Stimulated activated naive CD8-positive, alpha-beta T cell treated with anti-CD3 and anti-CD28 coated beads, Interleukin-15, amount 100 ng/mL, for 72 hours (primary cell): Measurements from ENCODE around the gene CAMK2N1.
"Not testable (repeated sequence)": the region's sequence is repeated elsewhere in the genome, so short reads cannot be mapped to it uniquely, and the experiment has no call there.

Source experiments
- ATAC-seq: fragments of 150-1000 bp; cut with Tn5 transposase; 2 replicates; pipeline ENCODE4 v1.10.0; 2021; ENCODE audit warnings: mild to moderate bottlenecking, moderate library complexity
- DNase-seq, 2 donors: peaks; one replicate each; pipeline ENCODE4 v3.0.0; 2021 to 2022
- H3K27ac Mint-ChIP-seq, 2 donors: one replicate each; pipeline ENCODE4 v1.8.0; 2022; ENCODE audit warnings: mild to moderate bottlenecking in 2 of 2, mixed read lengths in 2 of 2, moderate library complexity in 2 of 2
- H3K27me3 Mint-ChIP-seq: one replicate; pipeline ENCODE4 v1.8.0; 2022; ENCODE audit warnings: mixed read lengths
- H3K4me1 Mint-ChIP-seq: one replicate; pipeline ENCODE4 v1.8.0; 2022; ENCODE audit warnings: mild to moderate bottlenecking, mixed read lengths
- H3K4me3 Mint-ChIP-seq, 2 donors: one replicate each; pipeline ENCODE4 v1.8.0; 2022; ENCODE audit warnings: mild to moderate bottlenecking in 2 of 2, mixed read lengths in 2 of 2, moderate library complexity in 1 of 2
- H3K9me3 Mint-ChIP-seq, 2 donors: one replicate each; pipeline ENCODE4 v1.8.0; 2022; ENCODE audit warnings: mixed read lengths in 2 of 2

The CAMK2N1 gene

DNA sequence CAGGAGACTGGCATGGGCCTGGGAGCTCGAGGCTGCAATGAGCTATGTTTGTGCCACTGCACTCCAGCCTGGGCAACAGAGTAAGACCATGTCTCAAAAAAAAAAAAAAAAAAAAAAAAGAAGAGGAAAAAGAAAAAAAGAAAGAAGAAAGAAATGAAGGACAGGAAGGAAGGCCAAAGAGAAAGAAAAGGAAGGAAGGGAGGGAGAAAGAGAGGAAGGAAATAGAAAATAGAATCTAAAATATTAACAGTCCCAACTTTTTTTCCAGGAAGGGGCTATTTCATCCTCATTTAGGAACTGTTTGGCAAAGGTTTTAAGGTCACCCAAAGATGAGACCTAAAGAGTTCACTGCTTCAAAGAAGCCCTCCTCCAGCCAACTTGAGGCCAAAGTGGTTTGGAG, 19.5 kb upstream of the CAMK2N1 start:
- H3K27me3 Mint-ChIP-seq = no peaks in the 10 kb centered on the region
- H3K9me3 Mint-ChIP-seq = no peaks in the 10 kb centered on the region
- H3K27ac Mint-ChIP-seq = peak overlapping the region in 1 of 2 donors; percentile 78
- peak overlapping the region; percentile 20 to 30 for H3K4me3 Mint-ChIP-seq
- ATAC-seq (no peak), DNase-seq (no peak)
- peaks cover 37% of the 10 kb centered on the region for H3K4me1 Mint-ChIP-seq

DNA sequence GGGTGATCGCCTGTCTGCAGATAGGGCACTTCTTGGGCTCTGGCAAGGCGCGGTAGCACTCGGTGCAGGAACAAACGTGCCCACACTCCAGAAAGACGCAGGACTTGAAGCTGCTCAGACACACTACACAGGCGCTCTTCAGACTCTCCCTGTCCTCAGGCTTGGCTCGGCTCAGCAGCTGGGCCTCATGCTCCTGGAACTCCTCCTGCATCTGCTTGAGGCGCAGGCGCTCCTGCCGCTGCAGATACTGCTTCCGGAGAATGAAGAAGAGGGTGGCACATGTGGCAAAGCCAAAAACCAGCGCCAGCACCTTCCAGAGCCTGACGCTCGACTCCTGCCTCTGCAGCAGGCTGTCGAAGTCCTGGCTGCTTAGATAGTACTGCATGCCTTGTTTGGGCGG, 14.7 kb upstream of the CAMK2N1 start:
- ATAC-seq (no peak), DNase-seq (no peak)
- no peaks in the 10 kb centered on the region for H3K9me3 Mint-ChIP-seq
- no peaks in the 10 kb centered on the region for H3K27me3 Mint-ChIP-seq
- H3K4me1 Mint-ChIP-seq = peaks cover 16% of the 10 kb centered on the region
- H3K27ac Mint-ChIP-seq = no peak overlapping the region
- H3K4me3 Mint-ChIP-seq = no peak overlapping the region

DNA sequence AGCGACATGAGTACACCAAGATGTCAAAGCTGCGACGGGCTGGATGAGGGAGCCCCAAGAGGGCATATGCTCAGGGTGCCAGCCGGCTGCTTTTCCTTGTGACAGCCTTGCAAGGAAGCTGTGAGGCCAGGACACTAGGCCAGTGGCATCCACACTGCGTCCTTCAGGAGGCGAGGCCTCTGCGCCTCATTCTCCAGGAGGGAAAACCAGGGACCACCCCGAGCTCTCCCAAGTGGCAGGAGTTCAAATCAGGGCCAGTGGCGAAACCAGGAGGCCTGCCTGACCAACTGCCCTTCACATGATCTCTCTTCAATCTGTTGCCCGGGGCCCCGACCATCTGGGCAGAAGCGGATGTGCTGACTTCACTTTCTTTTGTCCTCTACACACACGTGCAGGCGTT, 13.7 kb upstream of the CAMK2N1 start:
- Mint-ChIP-seq H3K27me3 (no peaks in the 10 kb centered on the region), H3K27ac (no peak overlapping the region), H3K9me3 (no peaks in the 10 kb centered on the region), H3K4me3 (no peak overlapping the region), H3K4me1 (peaks cover 6% of the 10 kb centered on the region)
- DNase-seq (no peak), ATAC-seq (no peak)

DNA sequence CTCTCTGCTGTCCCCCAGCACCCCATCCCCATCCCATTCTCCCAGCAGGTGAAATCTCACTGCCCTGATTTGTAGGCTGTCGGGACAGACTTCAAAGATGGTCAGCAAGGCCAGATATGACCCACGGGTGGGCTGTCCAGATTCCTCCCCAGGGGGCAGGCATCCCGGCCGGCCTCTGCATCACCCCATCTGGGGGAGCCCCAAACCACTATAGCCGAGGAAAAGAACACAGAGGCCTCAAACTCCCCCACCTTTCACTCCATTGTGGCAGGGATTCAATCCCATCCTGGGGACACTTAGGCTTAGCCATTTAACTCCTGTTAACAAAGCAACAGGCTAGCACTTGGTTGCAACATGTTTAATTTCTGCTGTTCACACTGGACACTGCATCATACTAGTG, 13.1 kb upstream of the CAMK2N1 start:
- ATAC-seq (no peak), DNase-seq (no peak)
- Mint-ChIP-seq H3K27ac (no peak overlapping the region), H3K27me3 (no peaks in the 10 kb centered on the region), H3K9me3 (no peaks in the 10 kb centered on the region), H3K4me1 (peaks cover 3% of the 10 kb centered on the region), H3K4me3 (no peak overlapping the region)

DNA sequence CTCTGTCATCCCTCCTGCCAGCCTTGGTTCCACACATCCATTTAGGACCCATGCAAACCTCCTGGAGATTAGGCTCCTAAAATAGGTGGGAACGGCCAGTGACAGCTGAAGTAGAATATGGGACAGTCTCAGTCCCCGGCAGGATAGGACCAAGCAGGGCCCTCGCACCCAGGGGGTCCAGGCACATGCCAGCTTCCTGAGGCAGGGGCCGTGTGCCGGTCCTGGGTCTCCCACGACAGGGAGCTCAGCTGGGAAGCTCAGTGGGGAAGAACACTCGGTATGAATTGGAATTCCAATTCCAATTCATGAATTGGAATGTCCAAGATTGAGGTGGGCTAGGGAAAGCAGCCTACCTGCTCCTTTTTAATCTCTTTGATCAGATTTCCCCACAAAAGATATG, 12.1 kb upstream of the CAMK2N1 start:
- Mint-ChIP-seq H3K27ac (no peak overlapping the region), H3K4me1 (no peaks in the 10 kb centered on the region), H3K9me3 (no peaks in the 10 kb centered on the region), H3K4me3 (no peak overlapping the region), H3K27me3 (no peaks in the 10 kb centered on the region)
- ATAC-seq (no peak), DNase-seq (no peak)

DNA sequence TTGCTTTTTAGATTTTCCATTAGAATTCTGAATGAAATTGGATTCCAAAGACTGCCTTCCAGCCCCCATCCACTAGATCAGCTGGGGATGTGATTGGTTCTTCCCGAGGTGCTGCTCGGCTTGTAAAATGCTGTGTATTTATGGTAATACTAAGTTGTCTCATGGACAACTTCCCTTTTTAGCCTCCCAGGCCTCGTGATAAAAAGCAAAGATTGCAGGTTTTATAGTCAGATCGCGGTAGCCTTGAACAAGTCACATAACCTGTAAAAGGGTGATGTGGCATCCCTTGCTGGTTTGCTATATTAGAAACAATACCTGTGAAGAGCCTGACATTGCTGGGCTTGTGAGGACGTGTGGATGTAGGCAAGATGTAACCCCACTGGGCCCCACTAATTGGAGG, 11.5 kb upstream of the CAMK2N1 start:
- DNase-seq (no peak), ATAC-seq (no peak)
- Mint-ChIP-seq H3K27ac (no peak overlapping the region), H3K9me3 (no peaks in the 10 kb centered on the region), H3K4me3 (no peak overlapping the region), H3K27me3 (no peaks in the 10 kb centered on the region), H3K4me1 (no peaks in the 10 kb centered on the region)

DNA sequence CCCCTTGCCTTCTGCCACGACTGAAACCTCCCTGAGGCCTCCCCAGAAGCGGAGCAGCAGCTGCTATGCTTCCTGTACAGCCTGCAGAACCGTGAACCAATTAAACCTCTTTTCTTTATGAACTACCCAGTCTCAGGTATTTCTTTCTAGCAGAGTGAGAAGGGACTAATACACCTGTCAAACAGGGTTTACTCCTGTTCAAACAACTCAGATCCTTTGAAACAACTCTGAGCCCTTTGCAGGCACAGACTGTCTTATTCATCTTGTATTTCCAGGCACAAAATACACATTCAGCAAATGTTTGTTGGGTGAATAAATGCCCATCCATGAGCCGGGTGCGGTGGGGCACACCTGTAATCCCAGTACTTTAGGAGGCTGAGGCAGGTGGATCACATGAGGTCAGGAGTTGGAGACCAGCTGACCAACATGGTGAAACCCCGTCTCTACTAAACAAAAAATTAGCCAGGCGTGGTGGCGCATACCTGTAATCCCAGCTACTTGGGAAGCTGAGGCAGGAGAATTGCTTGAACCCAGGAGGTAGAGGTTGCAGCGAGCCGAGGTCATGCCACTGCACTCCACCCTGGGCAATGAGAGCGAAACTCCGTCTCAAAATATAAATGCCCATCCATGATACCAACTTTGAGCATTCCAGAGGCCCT, 10.8 kb upstream of the CAMK2N1 start:
- not testable (repeated sequence) for H3K4me1 Mint-ChIP-seq, H3K27me3 Mint-ChIP-seq, DNase-seq, H3K4me3 Mint-ChIP-seq, ATAC-seq, H3K9me3 Mint-ChIP-seq
- H3K27ac Mint-ChIP-seq = peak overlapping the region in 1 of 2 donors; percentile 54

DNA sequence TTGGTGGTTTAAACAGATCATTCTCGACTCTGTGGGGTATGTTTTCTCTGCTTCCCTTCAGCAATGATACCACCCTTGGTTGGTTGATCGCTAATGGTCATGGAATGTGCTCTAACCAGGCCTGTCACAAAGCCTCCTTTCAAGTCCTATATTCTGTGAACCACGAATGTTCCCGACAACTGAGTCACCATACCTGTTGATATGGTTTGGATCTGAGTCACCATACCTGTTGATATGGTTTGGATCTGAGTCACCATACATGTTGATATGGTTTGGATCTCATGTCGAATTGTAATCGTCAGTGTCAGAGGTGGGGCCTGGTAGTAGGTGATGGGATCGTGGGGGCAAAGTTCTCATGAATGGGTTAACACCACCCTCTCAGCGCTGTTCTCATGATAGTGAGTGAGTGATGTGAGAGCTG, 10.2 kb upstream of the CAMK2N1 start:
- Mint-ChIP-seq H3K4me1 (no peaks in the 10 kb centered on the region), H3K27me3 (no peaks in the 10 kb centered on the region), H3K4me3 (no peak overlapping the region), H3K9me3 (no peaks in the 10 kb centered on the region), H3K27ac (peak overlapping the region in 1 of 2 donors; percentile 50)
- DNase-seq (peak; percentile 29 to 51), ATAC-seq (peak; percentile 81)

DNA sequence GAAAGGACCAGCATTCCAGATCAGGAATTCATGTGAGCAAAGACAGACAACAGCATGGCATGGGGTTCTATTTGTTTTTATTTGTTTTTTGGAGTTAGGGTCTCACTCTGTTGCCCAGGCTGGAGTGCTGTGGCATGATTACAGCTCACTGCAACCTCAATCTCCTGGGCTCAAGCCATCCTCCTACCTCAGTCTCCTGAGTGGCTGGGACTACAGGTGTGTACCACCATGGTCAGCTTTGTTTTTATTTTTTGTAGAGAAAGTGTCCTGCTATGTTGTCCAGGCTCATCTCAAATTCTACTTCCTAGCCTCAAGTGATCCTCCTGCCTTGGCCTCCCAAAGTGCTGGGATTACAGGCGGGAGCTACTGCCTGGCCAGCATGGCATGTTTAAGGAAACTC, 9.7 kb upstream of the CAMK2N1 start:
- Mint-ChIP-seq H3K27me3 (no peaks in the 10 kb centered on the region), H3K4me3 (no peak overlapping the region), H3K4me1 (no peaks in the 10 kb centered on the region), H3K27ac (no peak overlapping the region), H3K9me3 (no peaks in the 10 kb centered on the region)
- DNase-seq (no peak), ATAC-seq (no peak)

DNA sequence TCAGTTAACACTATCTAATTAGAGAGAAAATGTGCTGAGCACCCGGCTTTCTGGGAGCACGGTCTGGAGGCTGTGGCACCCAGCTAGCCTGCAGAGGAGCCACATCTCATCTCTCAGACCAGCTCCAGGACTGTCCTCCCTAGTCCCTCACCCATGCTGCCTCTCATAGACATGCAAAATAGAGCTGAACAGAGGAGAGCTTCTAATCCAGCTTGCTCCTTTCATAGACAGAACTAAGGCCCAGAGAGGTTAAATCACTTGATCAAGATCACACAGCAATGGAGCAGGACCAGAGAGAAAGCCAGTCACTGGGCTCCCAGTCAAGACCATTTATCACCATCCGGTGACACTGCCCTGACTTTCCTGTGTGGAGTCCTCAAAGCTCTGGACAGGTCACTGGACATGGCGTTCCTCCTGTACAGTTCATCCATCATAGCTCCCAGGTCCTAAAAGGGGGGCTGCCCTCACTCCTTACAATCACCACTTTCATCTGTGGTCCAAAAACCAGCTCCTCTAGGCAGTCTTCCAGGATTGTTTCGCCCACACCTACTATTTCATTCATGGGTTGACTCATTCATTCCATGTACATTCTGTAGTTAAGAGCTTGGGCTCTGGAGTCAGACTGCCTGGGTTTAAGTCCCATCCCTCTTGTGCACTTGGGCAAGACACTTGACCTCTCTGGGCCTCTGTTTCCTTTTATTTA, 8.8 kb upstream of the CAMK2N1 start:
- no peak overlapping the region for H3K27ac Mint-ChIP-seq
- DNase-seq (no peak), ATAC-seq (no peak)
- peaks cover 2% of the 10 kb centered on the region for H3K27me3 Mint-ChIP-seq
- no peaks in the 10 kb centered on the region for H3K9me3 Mint-ChIP-seq
- H3K4me3 Mint-ChIP-seq = no peak overlapping the region
- no peaks in the 10 kb centered on the region for H3K4me1 Mint-ChIP-seq

DNA sequence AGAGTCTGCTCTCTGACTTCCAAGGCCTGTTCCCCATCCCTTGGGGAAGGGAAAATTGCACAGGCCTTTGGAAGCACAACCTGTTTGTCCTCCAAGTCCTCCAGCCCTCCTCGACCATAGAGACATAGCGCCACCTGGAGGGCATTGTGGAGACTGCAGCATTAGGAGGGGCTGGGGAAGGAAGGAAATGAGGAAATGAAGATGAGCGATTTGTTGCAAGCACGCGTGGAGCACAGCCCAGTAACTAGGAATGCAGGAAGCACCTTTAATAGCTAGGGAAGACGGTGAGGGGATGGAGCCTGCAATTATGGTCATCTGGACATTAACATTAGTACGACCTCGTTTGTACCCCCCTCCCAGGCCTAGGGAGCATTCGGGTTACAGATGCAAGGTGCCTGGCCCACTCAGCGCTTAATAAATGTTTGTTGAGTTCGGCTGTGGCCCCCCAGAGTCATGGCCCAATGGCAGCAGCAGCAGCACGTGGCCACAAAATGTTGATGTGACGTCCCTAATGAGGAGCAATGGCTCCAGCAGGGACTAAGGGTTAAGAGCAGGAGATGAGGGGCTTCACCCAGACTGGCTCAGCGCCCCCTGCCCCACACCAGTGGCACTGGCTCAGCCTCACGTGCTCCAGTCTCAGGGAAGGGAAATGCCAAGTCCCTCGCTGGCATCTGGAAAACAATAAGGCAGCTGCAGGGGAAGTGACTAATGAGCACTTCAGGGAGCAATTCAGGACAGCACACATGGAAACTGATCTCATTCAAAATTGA, 8.0 kb upstream of the CAMK2N1 start:
- no peak overlapping the region for H3K27ac Mint-ChIP-seq

DNA sequence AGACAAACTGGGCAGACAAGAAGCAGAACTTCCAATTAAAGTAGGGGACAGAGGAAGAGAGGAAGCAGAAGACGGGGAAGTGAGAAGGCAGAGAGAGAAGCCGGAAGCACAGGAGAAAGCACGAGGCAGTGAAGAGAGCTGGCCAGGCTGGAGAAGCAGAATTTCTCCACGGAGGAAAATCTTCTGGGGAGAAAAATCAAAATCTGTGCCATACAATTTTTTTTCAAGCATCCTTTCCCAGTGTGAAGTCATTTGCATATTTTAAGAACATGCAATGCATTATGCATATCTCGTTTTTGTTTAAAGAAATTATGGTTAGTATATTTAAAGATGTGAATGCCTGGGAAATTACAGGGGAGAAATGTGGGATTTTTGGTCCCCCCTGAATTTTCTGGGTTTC, 7.3 kb upstream of the CAMK2N1 start:
- Mint-ChIP-seq H3K9me3 (no peaks in the 10 kb centered on the region), H3K4me3 (no peak overlapping the region), H3K27ac (no peak overlapping the region), H3K4me1 (no peaks in the 10 kb centered on the region), H3K27me3 (peaks cover 16% of the 10 kb centered on the region)
- DNase-seq (no peak), ATAC-seq (no peak)

More for the DNA sequence above, 8.0 kb upstream of the CAMK2N1 start:
- DNase-seq (peak; percentile 79 to 80), ATAC-seq (peak; percentile 56)
- Mint-ChIP-seq H3K27me3 (peaks cover 9% of the 10 kb centered on the region), H3K9me3 (no peaks in the 10 kb centered on the region), H3K4me3 (no peak overlapping the region), H3K4me1 (no peaks in the 10 kb centered on the region)

DNA sequence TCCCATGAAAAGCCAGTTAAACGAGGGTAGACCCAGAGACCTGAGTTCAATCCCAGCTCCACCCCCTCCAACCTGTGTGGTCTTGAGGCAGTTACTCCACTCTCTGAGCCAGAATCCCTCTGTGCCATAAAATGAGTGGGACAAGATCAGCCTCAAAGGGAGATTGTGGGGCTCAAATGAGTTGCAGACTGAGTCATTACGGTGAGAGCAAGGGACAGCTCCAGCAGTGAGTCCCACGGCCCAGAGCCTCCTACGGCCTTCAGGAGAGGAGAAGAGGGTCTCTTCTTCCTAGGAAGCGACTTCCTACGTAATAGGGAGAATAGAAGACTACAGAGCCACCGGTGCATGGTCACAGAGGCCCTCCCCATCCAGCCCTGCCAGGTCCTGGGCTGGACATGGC, 6.7 kb upstream of the CAMK2N1 start:
- DNase-seq (no peak), ATAC-seq (no peak)
- H3K27ac Mint-ChIP-seq = peak overlapping the region in 1 of 2 donors; percentile 2
- no peak overlapping the region for H3K4me3 Mint-ChIP-seq
- H3K9me3 Mint-ChIP-seq = no peaks in the 10 kb centered on the region
- H3K4me1 Mint-ChIP-seq = no peaks in the 10 kb centered on the region
- H3K27me3 Mint-ChIP-seq = peaks cover 22% of the 10 kb centered on the region

DNA sequence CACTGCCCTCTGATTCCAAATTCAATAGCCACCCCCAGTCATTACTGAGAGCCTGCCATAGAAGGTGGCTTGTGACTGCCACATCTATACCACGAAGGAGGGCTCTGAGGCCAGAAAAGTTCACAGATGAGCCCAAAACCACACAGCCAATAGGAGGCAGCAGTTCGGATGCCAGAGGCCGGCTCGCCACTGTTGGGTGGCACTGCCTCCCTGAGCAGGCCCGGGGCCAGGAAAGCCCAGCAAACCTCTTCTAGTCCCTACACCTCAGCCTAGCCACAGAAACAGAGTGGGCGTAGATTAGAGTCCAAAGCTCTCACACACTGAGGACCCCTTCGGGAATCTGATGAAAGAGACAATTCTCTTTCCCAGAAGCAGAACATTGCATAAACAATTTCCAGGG, 5.9 kb upstream of the CAMK2N1 start:
- Mint-ChIP-seq H3K4me1 (peaks cover 5% of the 10 kb centered on the region), H3K4me3 (no peak overlapping the region), H3K27me3 (peaks cover 31% of the 10 kb centered on the region), H3K9me3 (no peaks in the 10 kb centered on the region), H3K27ac (no peak overlapping the region)
- DNase-seq (no peak), ATAC-seq (no peak)

DNA sequence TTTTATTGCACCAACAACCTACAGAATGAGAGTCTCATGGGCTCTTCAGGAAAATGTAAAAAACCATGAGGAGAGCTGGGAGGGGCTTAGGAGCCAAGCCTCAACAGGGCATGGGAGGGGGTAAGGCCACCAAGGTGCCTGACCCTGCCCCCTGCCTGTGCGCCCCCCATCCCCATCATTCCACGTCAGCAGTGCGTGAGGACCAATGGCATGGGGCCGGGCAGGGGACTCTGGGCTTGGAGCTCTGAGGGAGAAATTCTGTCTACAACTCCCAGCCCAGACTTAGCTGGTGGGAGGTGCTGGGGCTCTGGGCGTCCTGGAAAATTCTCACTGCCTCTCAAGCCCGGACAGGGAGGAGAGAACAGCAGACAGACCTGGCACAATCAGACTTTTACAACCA, 5.2 kb upstream of the CAMK2N1 start:
- DNase-seq (no peak), ATAC-seq (no peak)
- peaks cover 6% of the 10 kb centered on the region for H3K4me1 Mint-ChIP-seq
- no peaks in the 10 kb centered on the region for H3K9me3 Mint-ChIP-seq
- no peak overlapping the region for H3K4me3 Mint-ChIP-seq
- no peak overlapping the region for H3K27ac Mint-ChIP-seq
- peaks cover 36% of the 10 kb centered on the region for H3K27me3 Mint-ChIP-seq

DNA sequence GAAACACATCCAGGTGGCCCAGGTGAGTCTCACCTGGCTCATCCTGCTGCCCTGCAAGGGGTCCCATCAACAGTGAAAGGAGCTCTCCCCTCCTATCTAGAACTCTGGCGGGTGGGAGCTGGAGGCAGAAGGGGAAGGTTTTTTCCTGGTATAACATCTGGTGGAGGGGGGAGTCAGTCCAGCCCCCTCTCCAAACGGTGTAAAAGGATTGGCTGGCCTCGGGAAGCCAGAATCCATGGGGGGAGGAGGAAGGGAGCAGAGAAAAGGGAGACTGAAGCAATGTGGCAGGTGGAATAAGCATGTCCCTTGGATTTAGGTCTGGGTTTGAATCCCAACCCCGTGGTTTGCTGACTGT, 1.2 kb upstream of the CAMK2N1 start:
- H3K4me3 Mint-ChIP-seq = peak overlapping the region; percentile 32 to 78
- H3K27me3 Mint-ChIP-seq = peaks cover 73% of the 10 kb centered on the region
- peaks cover 28% of the 10 kb centered on the region for H3K4me1 Mint-ChIP-seq
- no peaks in the 10 kb centered on the region for H3K9me3 Mint-ChIP-seq
- DNase-seq (no peak), ATAC-seq (no peak)
- no peak overlapping the region for H3K27ac Mint-ChIP-seq
